HL-60 (cell line): Measurements from ENCODE around the gene PCSK2.

Experiments used
- CTCF ChIP-seq: IDR thresholded peaks from one replicate; pipeline ENCODE4 v1.5.1; 2011; ENCODE audit warnings: low read length, control low read depth, inconsistent platforms; ENCODE audit not compliant: insufficient read depth
- GABPA ChIP-seq: IDR thresholded peaks from 2 replicates; pipeline ENCODE4 v1.6.1; 2012; ENCODE audit warnings: low read depth
- POLR2AphosphoS5 ChIP-seq: IDR thresholded peaks from 2 replicates; pipeline ENCODE4 v1.6.1; 2012; ENCODE audit warnings: low read depth
- REST ChIP-seq: IDR thresholded peaks from 2 replicates; pipeline ENCODE4 v1.6.1; 2012; ENCODE audit warnings: low read depth; ENCODE audit not compliant: insufficient replicate concordance
- SPI1 ChIP-seq: IDR thresholded peaks from 2 replicates; pipeline ENCODE4 v1.6.1; 2012; ENCODE audit warnings: low read depth, mild to moderate bottlenecking, borderline replicate concordance

GRCh38 chr20:17344790-17345189 is 118.0 kb downstream of the PCSK2 start:
- no peak for TF ChIP-seq CTCF
- no peak for TF ChIP-seq REST
- TF ChIP-seq POLR2AphosphoS5: no peak
- TF ChIP-seq SPI1: no peak
- TF ChIP-seq GABPA: no peak
